Measurements from ENCODE around the gene YKT6.
"Not testable (repeated sequence)": the region's sequence is repeated elsewhere in the genome, so short reads cannot be mapped to it uniquely, and the experiment has no call there.

YKT6 gene

GRCh38 chr7:44200163-44200562 is 615 bp upstream of the YKT6 start:
- H3K9me3 ChIP-seq (ENCODE audit: control insufficient read depth, insufficient read depth, low read depth, low read length); H3K27ac ChIP-seq (ENCODE audit: extremely low read depth, low read depth, low read length); H3K4me1 ChIP-seq (ENCODE audit: control insufficient read depth, insufficient read depth, low read length); CTCF ChIA-PET; H3K4me3 ChIP-seq (ENCODE audit: low read depth, low read length): not testable (repeated sequence)
- TF ChIP-seq ZNF146 (tag by site-specific recombination; IDR thresholded peaks at IDR 0.05), result peak; percentile 89
- H3K36me3 ChIP-seq (ENCODE audit: control insufficient read depth in 2 of 2, insufficient read depth in 1 of 2, low read length in 2 of 2), result peaks cover under 1 to 17% of the 10 kb centered on the region in 2 experiments; a peak in 1 of 3 replicates
- POLR2A ChIA-PET, result interaction anchor here (0.6 to 1.8 kb wide), 7 partner anchors 14 to 135 kb away, joined by 3 to 7 read pairs (median 4); partner anchors contain the start of genes PGAM2 and POLD2

GRCh38 chr7:44201813-44202212 is 1.0 kb downstream of the YKT6 start:
- H3K4me3 ChIP-seq (ENCODE audit: low read depth, low read length), result peak overlapping the region; percentile 100
- CTCF ChIA-PET, result interaction anchor here (0.7 to 2.4 kb wide), 3 partner anchors 12 to 638 kb away, joined by 3 to 13 read pairs (median 3); no protein-coding TSS in a partner anchor
- no peaks in the 10 kb centered on the region for H3K9me3 ChIP-seq (ENCODE audit: control insufficient read depth, insufficient read depth, low read depth, low read length)
- POLR2A ChIA-PET, result interaction anchor here (1.8 kb wide), 1 partner anchor 111 kb away, joined by 3 read pairs; no protein-coding TSS in a partner anchor
- no peak for TF ChIP-seq ZIC2 (tag by site-specific recombination; IDR thresholded peaks at IDR 0.05)
- TF ChIP-seq PBX3 (CRISPR knock-in tag; IDR thresholded peaks at IDR 0.05), result no peak
- TF ChIP-seq TCF7L2 (IDR thresholded peaks at IDR 0.05; ENCODE audit: borderline replicate concordance, low read depth, low read length), result no peak
- no peak for TF ChIP-seq GLI4 (tag by site-specific recombination; IDR thresholded peaks at IDR 0.05)
- no peak for TF ChIP-seq ZNF248 (tag by site-specific recombination; IDR thresholded peaks at IDR 0.05)
- TF ChIP-seq ZNF670 (tag by site-specific recombination; IDR thresholded peaks at IDR 0.05; ENCODE audit: low read depth), result no peak
- no peak for TF ChIP-seq ZSCAN16 (tag by site-specific recombination; IDR thresholded peaks at IDR 0.05)
- TF ChIP-seq ZNF391 (tag by site-specific recombination; IDR thresholded peaks at IDR 0.05; ENCODE audit: borderline replicate concordance, low read depth), result no peak
- TF ChIP-seq GLIS2 (tag by site-specific recombination; IDR thresholded peaks at IDR 0.05), result no peak
- no peak for TF ChIP-seq ZBTB48 (tag by site-specific recombination; IDR thresholded peaks at IDR 0.05)
- TF ChIP-seq ZNF292 (tag by site-specific recombination; IDR thresholded peaks at IDR 0.05; ENCODE audit: borderline replicate concordance, low read depth), result no peak
- TF ChIP-seq ZBTB26 (tag by site-specific recombination; optimal IDR thresholded peaks at IDR 0.05), result no peak
- TF ChIP-seq ZNF341 (tag by site-specific recombination; IDR thresholded peaks at IDR 0.05; ENCODE audit: low read depth), result no peak
- TF ChIP-seq KLF8 (tag by site-specific recombination; IDR thresholded peaks at IDR 0.05), result no peak
- no peak for TF ChIP-seq ZBTB49 (tag by site-specific recombination; IDR thresholded peaks at IDR 0.05; ENCODE audit: low read depth)
- TF ChIP-seq ZNF423 (tag by site-specific recombination; IDR thresholded peaks at IDR 0.05), result no peak
- peaks cover 6 to 33% of the 10 kb centered on the region in 2 experiments; a peak in 2 of 3 replicates for H3K36me3 ChIP-seq (ENCODE audit: control insufficient read depth in 2 of 2, insufficient read depth in 1 of 2, low read length in 2 of 2)
- H3K27ac ChIP-seq (ENCODE audit: extremely low read depth, low read depth, low read length), result no peak overlapping the region
- no peaks in the 10 kb centered on the region for H3K4me1 ChIP-seq (ENCODE audit: control insufficient read depth, insufficient read depth, low read length)

GRCh38 chr7:44206008-44206407 is 5.2 kb downstream of the YKT6 start:
- no peak overlapping the region for H3K4me3 ChIP-seq (ENCODE audit: low read depth, low read length)
- no peaks in the 10 kb centered on the region for H3K4me1 ChIP-seq (ENCODE audit: control insufficient read depth, insufficient read depth, low read length)
- no peak for TF ChIP-seq ZNF768 (tag by site-specific recombination; IDR thresholded peaks at IDR 0.05)
- ChIA-PET CTCF (interaction anchor here (0.7 to 1.4 kb wide), 3 partner anchors 8 to 139 kb away, joined by 3 to 5 read pairs (median 3); no protein-coding TSS in a partner anchor), POLR2A (interaction anchor here (0.6 kb wide), 1 partner anchor 304 kb away, joined by 3 read pairs; no protein-coding TSS in a partner anchor)
- H3K27ac ChIP-seq (ENCODE audit: extremely low read depth, low read depth, low read length), result no peak overlapping the region
- no peaks in the 10 kb centered on the region for H3K9me3 ChIP-seq (ENCODE audit: control insufficient read depth, insufficient read depth, low read depth, low read length)
- H3K36me3 ChIP-seq (ENCODE audit: control insufficient read depth in 2 of 2, insufficient read depth in 1 of 2, low read length in 2 of 2), result peaks cover 18 to 72% of the 10 kb centered on the region in 2 experiments

Data from HEK293 (cell line).